ENCODE results near the gene NFYC.

NFYC gene

DNA sequence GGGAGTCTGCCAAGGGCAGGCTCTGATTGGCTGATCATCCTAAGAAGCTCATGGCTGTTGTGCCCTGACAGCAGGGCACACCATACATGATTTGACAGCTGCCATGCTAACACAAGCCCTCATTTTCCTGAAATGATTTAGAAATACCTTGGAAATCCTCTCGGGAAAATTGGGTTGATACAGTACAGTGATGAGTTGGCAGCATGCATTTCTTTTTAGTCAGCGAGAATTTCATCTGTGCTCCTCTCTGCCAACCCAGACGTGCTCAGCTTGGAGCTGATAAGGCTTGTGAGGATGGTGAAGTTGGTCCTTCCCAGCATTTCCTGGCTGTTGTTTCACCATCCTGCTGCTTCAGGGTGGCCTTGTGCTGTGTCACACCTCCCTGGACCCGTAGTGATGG lies 69.5 kb downstream of the NFYC start:
- no peak for DNase-seq (ENCODE audit: low read depth)

DNA sequence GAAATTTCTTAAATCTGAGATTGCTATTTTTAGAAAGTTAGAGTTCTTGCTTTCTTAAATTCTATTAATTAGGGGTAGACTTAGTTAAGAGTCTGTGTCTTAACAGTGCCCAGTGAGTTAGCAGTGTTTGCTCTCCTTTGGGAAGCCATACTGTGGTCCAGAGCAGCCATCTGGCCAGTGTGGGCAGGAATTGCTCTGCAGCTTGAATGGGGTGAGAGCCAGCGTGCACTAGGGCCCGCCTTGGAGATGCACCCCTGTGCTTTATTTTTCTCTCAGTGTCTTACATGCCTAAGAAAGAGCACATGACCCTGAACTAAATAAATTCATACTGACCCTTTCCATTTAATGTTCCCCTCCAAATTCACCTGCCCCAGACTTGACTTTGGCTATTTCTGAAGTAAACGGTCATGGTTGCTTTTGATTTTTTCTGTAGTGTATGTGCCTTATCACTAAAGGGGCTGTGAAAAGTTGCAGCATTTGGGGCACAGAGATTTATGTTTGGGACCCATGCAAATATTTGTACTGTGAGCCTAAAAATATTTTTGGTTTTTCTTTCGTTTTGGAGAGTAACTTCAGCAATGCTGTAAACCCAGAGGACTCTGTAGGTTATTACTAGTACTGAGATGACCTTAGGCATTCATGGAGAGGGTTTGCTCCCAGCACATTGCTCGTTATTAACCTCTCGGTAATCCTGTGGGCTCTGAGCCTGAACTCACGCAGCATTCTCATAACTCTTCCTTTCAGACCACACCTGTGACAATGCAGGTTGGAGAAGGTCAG lies 70.8 kb downstream of the NFYC start:
- DNase-seq (ENCODE audit: low read depth): no peak

DNA sequence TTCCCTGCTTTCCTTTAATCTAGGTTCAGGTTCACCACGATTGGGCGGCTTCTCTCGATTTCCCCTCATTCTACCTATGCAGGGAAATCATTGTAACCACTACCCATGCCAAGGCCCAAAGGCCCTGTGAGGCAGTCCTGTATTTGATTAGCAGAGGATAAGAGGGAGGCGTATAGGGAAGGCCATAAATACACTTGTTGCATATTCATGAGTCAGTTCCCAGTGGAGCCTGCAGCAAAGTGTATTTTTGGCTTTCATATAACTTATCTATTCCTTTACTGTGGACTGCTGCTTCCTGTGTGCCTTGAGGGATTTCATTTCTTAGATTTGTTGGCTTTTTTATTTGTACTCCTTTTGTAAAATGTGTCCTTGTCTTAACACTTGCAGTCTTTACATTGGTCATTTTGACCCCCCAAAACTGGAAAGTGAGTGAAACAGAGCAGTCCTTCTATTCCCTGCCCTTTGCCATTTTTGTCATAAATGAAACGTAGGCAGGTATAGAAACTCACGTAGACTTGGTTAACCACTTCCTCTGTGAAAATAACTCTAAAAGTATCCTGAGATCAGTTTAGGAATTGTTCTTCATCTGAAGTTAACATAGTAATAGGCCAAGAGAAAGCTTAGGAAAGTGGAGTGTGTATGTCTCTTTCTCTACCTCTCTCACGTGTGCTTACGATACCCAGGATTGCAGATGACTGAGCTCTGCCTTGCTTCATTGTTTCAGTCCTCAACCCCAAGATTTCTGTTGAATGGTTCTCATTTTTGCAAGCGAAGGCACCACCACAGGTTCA lies 72.4 kb downstream of the NFYC start:
- no peak for DNase-seq (ENCODE audit: low read depth)

DNA sequence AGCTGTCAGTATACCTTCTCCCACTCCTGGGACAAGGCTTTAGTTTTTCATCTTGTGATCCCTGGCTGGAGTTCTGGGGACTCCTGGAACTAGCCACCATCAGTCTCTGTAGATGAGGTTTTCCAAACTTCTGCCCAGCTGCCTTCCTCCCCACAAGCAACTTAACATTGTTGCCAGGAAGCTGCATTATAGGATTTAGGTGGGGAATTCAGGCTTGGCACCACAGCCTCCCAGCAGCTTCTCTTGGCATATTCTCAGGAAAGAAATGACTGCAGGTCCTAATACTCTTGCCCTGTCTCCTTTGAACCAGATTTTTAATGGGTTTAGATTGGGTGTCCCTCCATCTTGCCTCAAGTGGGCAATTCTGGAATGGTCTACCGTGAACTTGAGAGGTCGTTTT lies 73.5 kb downstream of the NFYC start:
- DNase-seq (ENCODE audit: low read depth): no peak

DNA sequence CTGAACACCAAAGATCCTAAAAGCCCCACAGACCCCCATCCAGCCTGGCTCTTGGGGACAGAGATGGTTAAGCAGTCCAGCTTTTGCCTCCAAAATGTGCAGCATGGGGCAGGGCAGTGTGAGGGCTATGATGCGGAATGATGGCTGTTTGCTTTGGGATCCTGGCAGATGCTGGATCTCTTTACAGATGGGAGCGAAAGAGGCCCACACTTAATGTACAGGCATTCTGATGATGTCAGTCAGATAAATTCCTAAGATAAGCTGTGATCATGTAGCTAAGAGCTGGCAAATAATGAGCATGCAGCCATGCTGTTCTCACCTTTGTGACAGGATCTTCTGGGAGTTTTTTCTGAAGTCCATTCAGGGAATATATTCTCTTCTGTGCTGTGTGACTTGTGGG lies 74.5 kb downstream of the NFYC start:
- no peak for DNase-seq (ENCODE audit: low read depth)

DNA sequence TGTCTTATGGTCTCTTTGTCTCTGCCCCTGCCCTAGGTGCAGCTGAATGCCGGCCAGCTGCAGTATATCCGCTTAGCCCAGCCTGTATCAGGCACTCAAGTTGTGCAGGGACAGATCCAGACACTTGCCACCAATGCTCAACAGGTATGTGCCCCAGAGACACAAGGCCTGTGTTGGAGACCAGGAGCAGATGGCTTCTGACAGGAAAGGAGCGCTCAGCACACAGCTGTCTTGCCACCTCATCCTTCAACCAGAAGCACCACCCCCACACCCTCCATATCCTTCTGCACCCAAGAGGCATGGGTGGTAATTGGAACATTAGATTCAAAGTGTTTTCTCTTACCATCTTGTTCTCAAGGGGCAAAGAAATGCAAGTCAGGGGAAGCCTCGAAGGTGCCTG lies 75.1 kb downstream of the NFYC start:
- DNase-seq (ENCODE audit: low read depth): no peak

DNA sequence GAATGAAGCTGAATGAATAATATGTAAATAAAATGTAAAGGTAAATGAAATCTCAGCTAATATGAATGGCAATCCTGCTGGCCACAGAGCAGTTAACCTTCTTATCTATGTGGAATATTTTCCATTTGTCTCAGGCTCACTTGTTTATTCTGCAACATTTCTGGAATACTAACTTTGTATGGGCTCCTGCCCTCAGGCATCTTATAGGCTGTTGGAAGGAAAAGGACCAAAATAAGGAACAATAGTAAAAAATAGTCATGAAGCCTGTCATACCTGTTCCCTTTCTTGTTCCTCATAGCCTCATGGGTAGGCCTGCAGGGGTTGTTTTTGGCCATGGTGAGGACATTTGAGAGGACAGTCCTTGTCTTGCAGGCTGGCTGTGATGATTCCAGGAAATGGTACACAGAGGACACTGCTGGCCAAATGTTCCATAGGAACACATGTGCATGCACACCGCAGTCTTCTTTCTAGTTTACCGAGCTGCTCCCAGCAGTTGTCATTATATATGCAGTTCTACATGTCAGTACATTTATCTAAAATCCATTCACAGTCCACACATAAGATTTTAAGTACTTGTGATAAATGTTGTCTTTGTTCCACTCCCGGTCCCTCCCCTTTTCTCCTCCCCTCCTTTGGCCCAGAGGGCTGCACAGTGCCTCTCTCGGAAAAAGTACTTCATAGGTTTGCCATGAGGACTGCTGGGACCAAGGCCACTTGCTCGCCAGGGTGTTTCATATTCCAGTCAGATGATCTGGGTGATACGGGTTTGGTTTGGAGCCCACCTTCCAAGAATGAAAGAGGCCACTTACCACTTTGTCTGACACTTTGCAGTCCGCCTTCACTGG lies 76.9 kb downstream of the NFYC start:
- DNase-seq (ENCODE audit: low read depth): no peak

DNA sequence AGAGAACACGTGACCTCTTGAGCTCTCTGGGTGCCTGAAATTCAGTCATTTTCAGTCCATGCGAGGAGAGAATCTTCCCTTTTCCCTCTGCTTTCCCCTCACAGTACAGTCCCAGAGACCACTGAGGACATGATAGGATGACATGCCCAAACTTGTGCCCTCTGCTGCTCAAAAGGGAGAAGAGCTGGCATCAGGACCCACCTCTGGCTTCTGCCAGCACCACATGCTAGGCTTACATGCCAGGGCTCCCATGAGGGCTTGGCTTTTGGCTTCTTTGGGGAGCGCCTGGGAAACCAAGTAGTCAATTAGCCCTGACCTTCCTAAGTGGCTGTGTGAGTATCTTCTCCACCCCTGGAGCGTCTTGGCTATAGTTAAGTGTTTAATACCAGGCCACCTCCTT lies 78.3 kb downstream of the NFYC start:
- peak; percentile 19 for DNase-seq (ENCODE audit: low read depth)

DNA sequence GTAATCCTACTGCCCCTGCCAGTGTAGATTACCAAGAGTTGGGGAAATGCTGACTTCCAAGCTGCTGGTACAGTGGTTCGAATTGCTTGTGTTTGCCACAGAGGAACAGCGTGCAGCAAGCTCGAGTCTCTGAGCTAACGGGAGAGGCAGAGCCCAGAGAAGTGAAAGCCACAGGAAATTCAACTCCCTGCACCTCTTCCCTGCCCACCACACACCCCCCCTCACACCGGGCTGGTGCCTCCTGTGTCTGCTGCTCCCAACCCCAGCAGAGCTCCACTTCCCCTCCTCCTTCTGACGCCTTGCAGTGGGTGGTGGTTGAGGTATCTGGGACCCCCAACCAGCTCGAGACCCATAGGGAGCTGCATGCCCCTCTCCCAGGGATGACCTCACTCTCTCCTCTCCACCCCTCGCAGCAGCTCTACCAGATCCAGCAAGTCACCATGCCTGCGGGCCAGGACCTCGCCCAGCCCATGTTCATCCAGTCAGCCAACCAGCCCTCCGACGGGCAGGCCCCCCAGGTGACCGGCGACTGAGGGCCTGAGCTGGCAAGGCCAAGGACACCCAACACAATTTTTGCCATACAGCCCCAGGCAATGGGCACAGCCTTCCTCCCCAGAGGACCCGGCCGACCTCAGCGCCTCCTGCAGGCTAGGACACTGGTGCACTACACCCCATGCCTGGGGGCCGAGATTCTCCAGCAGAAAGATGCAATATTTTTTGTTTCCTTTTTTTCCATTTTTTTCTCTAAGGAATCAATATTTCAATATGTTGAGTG lies 79.0 kb downstream of the NFYC start:
- DNase-seq (ENCODE audit: low read depth): no peak

DNA sequence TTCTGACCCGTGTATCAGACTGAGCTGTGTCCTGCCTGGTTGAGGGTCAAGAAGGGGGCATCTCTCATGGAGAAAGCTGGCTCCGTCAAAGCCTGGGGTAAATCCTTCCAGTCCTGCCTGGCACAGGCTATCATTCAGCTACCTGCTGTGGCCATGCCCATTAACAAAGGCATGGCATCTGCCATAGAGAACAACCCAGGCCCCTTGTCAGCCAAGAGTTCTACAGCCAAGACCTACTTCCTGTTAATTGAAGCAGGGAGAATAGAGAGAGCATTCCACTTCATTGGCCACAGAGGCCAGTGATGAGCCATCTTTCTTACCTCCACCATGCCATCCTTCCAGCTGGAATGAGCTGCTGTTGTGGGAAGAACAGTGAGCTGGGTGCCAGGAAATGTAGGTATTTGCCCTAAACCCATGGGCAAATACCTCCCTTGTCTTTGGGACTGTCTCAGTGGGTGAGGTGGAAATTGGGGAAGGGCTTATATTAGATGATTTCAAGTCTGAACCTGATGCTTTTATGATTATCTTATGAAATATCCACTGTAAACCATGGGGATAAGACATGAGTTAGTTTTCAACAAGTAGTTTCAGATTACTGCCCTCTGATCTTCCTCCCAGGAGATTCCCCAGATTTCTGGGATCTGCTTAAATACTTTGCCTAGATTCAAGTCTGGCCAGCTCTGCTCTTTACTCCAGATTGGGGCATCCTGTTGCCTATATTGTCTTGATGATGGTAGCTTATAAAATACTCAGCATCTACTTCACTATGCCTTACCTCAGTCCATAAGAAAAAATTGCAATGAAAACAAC lies 80.8 kb downstream of the NFYC start:
- no peak for DNase-seq (ENCODE audit: low read depth)

DNA sequence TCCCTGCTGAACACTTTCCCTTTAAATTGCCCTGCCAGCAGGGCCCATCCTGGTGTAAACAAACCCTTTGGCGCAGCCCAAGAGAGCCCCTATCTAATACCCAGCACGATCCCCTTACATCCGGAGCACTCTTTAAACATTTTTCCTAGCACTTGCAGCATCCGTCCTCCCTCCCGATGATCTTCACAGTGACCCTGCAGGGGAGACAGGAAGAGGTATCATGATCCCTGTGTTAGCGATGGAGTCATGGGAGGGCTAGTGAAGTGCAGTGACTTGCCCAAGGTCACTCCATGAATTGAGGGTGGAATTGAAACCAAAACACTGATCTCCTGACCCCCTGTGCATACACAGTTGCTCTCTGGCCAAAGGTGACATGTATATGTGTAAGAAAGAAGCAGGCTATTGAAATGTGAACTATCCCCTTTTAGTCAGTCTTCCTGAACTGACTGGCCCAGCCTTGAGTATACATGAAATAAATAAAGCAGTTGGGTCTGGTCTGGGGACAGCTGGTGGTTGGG lies 82.3 kb downstream of the NFYC start:
- DNase-seq (ENCODE audit: low read depth): no peak

DNA sequence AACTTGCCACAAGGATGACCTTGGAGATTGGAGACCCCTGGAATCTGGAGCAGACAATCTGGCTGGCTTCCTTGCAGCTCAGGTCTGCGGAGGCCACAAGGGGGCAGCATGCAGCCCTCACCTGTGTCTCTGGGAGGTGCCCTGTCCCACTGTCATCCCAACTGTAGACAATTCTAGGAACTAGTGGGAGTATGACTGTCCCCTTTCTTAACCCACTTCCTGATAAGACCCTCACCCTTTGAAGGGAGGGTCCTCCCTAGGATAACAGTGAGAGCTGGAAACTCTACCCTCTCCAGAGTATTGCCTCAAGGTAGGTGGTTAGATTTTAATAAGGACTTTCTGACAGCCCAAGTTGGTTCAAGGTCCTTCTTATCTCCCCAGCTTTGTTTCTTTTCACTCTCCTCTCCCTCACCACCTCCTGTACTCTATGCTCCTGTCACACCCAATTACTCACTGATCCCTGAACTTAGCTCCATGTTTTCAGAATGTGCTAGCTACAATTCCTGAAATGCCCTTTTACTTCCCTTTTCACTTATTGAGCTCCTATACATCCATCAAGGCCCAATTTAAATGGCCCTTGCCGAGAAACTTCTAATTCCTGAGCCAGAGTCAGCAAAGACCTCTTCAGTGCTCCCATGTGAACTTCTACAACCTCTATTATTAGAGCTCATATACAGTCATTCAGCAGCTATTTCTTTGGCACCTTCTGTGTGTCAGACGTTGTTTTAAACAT lies 82.9 kb downstream of the NFYC start:
- DNase-seq (ENCODE audit: low read depth): no peak

DNA sequence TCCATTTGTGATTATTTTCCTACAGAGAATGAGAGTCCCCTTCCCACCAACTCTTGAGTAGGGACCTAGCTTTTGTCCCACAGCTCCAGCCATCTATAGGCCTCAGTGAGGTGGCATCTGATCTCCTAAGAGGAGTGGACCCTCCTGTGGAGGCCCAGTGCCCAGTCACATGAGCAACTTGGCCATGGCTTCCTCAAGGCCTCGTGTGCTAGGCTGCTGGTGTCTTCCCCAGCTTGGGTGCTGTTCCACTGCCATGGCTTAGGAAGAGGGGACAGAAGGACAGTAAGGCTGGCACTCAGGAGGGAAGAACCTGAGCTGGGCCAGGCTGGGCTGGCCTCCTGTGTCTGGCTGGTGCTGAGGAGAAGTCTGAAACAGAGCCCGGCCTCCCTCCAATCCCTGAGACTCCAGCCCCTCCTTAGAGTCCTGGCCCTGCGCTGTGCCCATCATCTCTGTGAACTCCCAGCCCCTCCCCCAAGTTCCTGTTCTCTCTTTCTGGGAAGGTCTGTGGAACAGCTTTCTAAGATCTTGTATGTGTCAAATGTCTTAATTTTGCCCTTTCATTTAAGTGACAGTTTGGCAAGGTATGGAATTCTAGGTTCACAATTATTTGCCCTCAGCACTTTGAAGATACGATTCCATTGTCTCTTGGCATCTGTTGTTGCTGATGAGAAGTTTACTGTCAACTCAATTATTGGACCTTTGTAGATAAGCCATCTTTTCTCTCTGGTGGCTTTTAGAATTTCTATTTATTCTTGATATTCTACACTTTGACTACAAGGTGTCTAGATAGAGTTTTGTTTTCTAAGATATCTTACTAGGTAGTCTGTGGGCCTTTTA lies 85.0 kb downstream of the NFYC start:
- no peak for DNase-seq (ENCODE audit: low read depth)

DNA sequence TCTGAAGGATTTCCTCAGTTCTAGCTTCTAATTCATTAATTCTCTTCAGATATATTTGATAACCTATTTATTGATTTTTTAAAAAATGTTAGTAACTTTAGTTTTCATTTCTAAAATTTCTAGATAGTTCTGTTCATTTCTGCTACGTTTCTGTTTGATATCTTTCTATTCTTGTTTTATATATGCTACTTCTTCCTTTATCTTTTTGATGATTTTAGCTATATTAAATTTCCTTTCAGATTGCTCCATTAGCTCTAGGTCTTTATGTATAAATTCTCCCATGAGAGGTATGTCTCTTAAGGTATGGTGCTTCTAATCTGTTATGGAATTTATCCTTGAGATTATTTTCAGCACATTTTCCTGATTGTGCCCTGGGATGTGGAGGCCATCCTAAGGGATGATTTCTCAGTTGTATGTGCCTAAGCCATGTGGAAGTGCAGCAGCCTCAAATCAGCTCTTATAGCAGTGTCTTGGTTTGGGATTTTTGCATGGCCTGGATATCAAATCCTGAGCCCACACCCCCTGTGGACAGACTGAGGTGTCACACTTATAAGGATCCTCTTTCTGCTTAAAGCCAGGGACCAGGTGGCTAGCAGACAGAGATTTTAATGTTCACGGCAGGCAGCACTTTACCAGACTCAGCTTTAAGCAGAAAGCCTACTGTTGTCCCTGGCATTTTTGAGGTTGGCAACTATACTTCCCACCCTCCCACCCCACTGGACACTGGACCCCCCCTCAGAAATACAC lies 85.9 kb downstream of the NFYC start:
- DNase-seq (ENCODE audit: low read depth): no peak

DNA sequence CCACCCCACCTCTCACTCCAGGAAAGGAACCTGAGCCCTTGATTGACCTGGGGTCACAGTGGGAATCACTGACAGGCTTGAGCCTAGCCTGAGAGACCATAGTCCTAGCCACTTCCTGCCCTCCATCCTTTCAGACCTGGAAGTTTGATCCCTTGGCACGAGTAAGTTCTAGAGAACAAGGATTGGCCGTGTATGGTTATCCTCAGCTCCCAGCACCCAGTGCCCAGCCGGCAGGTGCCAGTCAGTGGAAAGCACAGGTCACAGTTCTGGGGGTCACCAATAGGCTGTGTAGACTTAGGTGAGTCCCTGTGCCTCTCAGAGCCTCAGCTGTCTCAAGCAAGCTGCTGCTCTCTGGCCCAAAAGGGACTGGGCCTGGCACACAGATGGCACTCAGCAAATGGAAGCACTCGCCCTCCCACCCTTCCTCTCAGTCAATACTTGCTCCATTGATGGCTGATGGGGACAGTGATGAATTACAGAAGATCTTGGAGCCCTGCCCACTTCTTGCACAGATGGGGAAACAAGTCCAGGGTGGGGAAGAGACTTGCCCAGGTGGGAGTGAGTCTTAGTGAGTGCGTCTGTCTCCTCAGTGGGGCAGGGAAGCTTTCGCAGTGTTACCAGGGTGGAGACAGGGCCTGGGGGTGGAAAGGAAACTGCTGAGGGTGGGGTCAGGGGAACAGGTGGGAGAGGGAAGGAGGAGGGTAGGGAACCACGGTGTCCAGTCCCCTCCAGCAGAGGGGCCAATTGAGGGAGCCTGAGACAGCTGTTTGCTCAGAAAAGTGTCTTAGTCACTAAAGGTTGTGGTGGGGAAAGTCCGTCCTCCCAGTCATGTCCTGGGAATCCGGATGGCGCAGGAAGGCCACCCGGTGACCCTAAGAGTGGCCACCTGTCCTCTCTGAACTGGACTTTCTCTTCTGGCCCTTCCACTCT lies 89.4 kb downstream of the NFYC start:
- DNase-seq (ENCODE audit: low read depth): no peak

DNA sequence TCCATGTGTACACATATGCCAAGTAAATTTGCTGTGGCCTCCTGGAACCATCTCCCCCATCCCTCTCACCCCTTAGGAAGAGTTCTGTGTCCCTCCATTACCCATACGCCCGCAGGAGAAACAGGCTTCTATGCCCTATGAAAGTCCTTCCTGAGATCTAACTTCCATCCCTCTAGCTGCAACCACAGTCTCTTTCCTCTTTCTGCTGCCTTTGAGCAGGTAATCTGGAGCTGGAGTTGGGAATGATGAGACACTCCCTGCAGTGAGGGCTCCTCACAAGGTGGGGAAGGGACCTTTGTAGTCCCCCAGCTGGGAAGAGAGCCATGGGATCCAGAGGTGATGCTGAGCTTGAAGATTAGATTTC lies 90.1 kb downstream of the NFYC start:
- no peak for DNase-seq (ENCODE audit: low read depth)

DNA sequence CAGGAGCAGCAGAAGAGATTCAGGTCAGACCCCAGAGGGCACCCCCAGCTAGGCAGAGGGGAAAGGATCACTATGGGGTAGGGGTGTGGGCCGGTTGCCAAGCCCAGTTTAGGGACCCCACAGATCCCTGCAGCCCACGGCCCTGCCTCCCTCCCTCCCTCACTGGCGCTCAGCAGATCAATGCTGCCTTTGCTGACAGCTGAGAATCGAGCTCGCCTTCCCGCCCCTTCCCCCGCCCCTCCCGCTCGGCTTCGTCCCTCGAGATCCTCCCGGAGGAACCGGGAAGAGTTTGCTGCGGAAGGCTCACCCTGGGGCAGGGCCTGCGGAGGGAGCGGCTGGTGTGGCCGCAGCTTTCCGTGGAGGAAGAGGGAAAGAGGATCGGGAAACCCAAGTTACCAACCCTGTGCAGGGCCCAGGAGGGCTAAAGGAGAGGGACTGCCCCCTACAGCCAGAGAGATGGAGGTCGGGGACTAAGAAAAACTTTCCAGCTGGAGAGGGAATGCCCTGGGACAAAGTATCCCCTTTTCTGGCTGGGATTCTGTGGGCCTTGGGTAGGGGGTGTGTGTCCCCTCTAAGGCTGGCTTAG lies 91.0 kb downstream of the NFYC start:
- DNase-seq (ENCODE audit: low read depth): no peak

Measured in fibroblast of gingiva (primary cell).